Panc1 (cell line): ENCODE measurements around the gene RIMBP2. TPM values are rescaled to one million over a fixed set of nuclear protein-coding genes. Genes with fewer than 3 reads are reported as not detected.

Experiments
- ATAC-seq: fragments of 200-7000 bp; cut with Tn5 transposase; 2 replicates; pipeline ENCODE4 v1.9.1; 2020; ENCODE audit warnings: mild to moderate bottlenecking, moderate library complexity
- BruUV-seq: library from RNA; stranded (reverse); fragments of 400-500 nt; replicated peaks from 2 replicates; lab custom pipeline; 2021; lab: Mats Ljungman, UMichigan
- CTCF ChIA-PET: fragments of 300-600 bp; sonication (Branson Sonifier 250); formaldehyde crosslinking; loops from one replicate; lab custom pipeline; 2022; ENCODE audit warnings: antibody characterized with exemption; lab: Charles Lee
- POLR2A ChIA-PET: fragments of 300-600 bp; sonication (Branson Sonifier 250); formaldehyde crosslinking; loops from one replicate; lab custom pipeline; 2022; ENCODE audit warnings: antibody characterized with exemption; lab: Charles Lee
- DNase-seq: peaks from one replicate; pipeline ENCODE4 v3.0.0-alpha.2; 2010; ENCODE audit warnings: low read depth, low spot score
- H3K27ac ChIP-seq: 2 replicates; pipeline ENCODE4 v1.5.1; 2011; ENCODE audit warnings: mild to moderate bottlenecking, low read length, inconsistent platforms
- H3K27me3 ChIP-seq: fragments of 200-500 bp; sonication (Bioruptor generic); 2 replicates; pipeline ENCODE4 v1.6.0; 2014; ENCODE audit warnings: low read length, inconsistent platforms; ENCODE audit not compliant: control insufficient read depth, insufficient read depth
- H3K36me3 ChIP-seq: fragments of 200-500 bp; sonication (Bioruptor generic); 2 replicates; pipeline ENCODE4 v1.5.1; 2014; ENCODE audit warnings: inconsistent platforms, mild to moderate bottlenecking, low read length, moderate library complexity; ENCODE audit not compliant: control insufficient read depth, insufficient read depth
- H3K4me1 ChIP-seq: 2 replicates; pipeline ENCODE4 v1.5.1; 2011; ENCODE audit warnings: inconsistent platforms, mild to moderate bottlenecking, low read length, moderate library complexity; ENCODE audit not compliant: control insufficient read depth, insufficient read depth
- H3K4me3 ChIP-seq, 2 experiments: 2 replicates each; pipeline ENCODE4 v1.5.1; 2011 to 2012; ENCODE audit warnings: low read depth in 2 of 2, low read length in 2 of 2, mild to moderate bottlenecking in 2 of 2, inconsistent platforms in 1 of 2, moderate library complexity in 1 of 2
- H3K9me3 ChIP-seq: fragments of 200-500 bp; sonication (Bioruptor generic); 2 replicates; pipeline ENCODE4 v1.5.1; 2014; ENCODE audit warnings: low read depth, mild to moderate bottlenecking, inconsistent platforms, low read length, moderate library complexity; ENCODE audit not compliant: control insufficient read depth, insufficient read depth
- POLR2AphosphoS5 ChIP-seq: IDR thresholded peaks from 2 replicates; pipeline ENCODE4 v1.6.1; 2012; ENCODE audit warnings: mild to moderate bottlenecking, low read depth, low read length, moderate library complexity
- SIN3A ChIP-seq: IDR thresholded peaks from 2 replicates; pipeline ENCODE4 v1.6.1; 2012; ENCODE audit warnings: low read depth, mild to moderate bottlenecking, low read length, moderate library complexity, borderline replicate concordance; ENCODE audit not compliant: insufficient read depth
- TCF7L2 ChIP-seq: IDR thresholded peaks from 2 replicates; pipeline ENCODE4 v1.6.1; 2011; ENCODE audit warnings: mild to moderate bottlenecking, low read depth, low read length, inconsistent platforms
- in situ Hi-C: cut with HindIII; loops from 2 replicates; pipeline ENCODE4 v1.10.0; 2016; ENCODE audit warnings: low sequenced_read_pairs, low pct_unique_long_range_greater_than_20kb
- intact Hi-C: fragments of 100-400 bp; cut with micrococcal nuclease; formaldehyde crosslinking; loops from one replicate; pipeline ENCODE4 v1.10.0; 2022; ENCODE audit not compliant: unreplicated experiment
- total RNA-seq: library from RNA; stranded (reverse); gene quantifications from one replicate; pipeline ENCODE4 v1.2.1, GENCODE V29; 2021; ENCODE audit not compliant: unreplicated experiment
- TF ChIP-seq, protein P1 (sequence below), 2 experiments: IDR thresholded peaks; 2 replicates each; pipeline ENCODE4 v1.6.1; 2011 to 2012; ENCODE audit warnings: low read depth in 2 of 2, control low read depth in 1 of 2, low read length in 1 of 2, mild to moderate bottlenecking in 1 of 2, moderate library complexity in 1 of 2; ENCODE audit not compliant: insufficient read depth in 1 of 2
- TF ChIP-seq, protein P2 (sequence below): fragments of 450-650 bp; IDR thresholded peaks from 2 replicates; pipeline ENCODE4 v1.5.1; 2017; ENCODE audit warnings: mild to moderate bottlenecking

RIMBP2 gene
- total RNA-seq, 1 experiment from 2014 or later, result not detected

DNA sequence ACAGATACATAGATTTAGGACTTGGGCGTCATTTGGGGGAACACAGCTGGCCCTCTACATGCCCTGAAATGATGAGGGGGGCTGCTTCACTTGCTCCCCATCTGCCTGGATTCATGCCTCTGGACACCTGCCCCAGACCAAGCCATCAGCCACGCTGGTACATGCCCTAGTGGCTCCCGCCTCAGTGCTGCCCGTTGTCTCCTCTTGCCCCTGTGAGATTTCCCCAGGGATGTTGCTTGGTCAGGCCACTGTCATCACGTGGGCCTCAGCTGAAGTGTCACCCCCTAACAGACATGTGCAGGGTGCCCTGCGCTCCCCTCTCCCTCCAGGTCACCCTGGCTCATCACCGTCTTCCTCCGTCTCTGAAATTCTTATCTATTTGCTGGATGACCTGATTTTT, 220.9 kb downstream of the RIMBP2 start:
- H3K4me3 ChIP-seq, result no peak overlapping the region
- ChIA-PET POLR2A (no interaction called here), CTCF (no interaction called here)
- intact Hi-C loops, result no loop called here
- H3K4me1 ChIP-seq, result no peaks in the 10 kb centered on the region
- in situ Hi-C loops, result no loop called here
- no TSS peak for BruUV-seq
- H3K27ac ChIP-seq, result no peak overlapping the region
- no peaks in the 10 kb centered on the region for H3K36me3 ChIP-seq
- DNase-seq, result no peak
- no peaks in the 10 kb centered on the region for H3K9me3 ChIP-seq
- TF ChIP-seq, protein P1, sequence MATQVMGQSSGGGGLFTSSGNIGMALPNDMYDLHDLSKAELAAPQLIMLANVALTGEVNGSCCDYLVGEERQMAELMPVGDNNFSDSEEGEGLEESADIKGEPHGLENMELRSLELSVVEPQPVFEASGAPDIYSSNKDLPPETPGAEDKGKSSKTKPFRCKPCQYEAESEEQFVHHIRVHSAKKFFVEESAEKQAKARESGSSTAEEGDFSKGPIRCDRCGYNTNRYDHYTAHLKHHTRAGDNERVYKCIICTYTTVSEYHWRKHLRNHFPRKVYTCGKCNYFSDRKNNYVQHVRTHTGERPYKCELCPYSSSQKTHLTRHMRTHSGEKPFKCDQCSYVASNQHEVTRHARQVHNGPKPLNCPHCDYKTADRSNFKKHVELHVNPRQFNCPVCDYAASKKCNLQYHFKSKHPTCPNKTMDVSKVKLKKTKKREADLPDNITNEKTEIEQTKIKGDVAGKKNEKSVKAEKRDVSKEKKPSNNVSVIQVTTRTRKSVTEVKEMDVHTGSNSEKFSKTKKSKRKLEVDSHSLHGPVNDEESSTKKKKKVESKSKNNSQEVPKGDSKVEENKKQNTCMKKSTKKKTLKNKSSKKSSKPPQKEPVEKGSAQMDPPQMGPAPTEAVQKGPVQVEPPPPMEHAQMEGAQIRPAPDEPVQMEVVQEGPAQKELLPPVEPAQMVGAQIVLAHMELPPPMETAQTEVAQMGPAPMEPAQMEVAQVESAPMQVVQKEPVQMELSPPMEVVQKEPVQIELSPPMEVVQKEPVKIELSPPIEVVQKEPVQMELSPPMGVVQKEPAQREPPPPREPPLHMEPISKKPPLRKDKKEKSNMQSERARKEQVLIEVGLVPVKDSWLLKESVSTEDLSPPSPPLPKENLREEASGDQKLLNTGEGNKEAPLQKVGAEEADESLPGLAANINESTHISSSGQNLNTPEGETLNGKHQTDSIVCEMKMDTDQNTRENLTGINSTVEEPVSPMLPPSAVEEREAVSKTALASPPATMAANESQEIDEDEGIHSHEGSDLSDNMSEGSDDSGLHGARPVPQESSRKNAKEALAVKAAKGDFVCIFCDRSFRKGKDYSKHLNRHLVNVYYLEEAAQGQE (IDR thresholded peaks at IDR 0.05; ENCODE audit: insufficient read depth in 1 of 2, low read depth in 2 of 2, low read length in 1 of 2), result no peak
- TF ChIP-seq, protein P2, sequence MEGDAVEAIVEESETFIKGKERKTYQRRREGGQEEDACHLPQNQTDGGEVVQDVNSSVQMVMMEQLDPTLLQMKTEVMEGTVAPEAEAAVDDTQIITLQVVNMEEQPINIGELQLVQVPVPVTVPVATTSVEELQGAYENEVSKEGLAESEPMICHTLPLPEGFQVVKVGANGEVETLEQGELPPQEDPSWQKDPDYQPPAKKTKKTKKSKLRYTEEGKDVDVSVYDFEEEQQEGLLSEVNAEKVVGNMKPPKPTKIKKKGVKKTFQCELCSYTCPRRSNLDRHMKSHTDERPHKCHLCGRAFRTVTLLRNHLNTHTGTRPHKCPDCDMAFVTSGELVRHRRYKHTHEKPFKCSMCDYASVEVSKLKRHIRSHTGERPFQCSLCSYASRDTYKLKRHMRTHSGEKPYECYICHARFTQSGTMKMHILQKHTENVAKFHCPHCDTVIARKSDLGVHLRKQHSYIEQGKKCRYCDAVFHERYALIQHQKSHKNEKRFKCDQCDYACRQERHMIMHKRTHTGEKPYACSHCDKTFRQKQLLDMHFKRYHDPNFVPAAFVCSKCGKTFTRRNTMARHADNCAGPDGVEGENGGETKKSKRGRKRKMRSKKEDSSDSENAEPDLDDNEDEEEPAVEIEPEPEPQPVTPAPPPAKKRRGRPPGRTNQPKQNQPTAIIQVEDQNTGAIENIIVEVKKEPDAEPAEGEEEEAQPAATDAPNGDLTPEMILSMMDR, result no peak
- no peak for TF ChIP-seq POLR2AphosphoS5
- no peak for TF ChIP-seq TCF7L2
- TF ChIP-seq SIN3A, result no peak
- no peaks in the 10 kb centered on the region; the same call in none of the 2 replicates for H3K27me3 ChIP-seq
- no peak for ATAC-seq

DNA sequence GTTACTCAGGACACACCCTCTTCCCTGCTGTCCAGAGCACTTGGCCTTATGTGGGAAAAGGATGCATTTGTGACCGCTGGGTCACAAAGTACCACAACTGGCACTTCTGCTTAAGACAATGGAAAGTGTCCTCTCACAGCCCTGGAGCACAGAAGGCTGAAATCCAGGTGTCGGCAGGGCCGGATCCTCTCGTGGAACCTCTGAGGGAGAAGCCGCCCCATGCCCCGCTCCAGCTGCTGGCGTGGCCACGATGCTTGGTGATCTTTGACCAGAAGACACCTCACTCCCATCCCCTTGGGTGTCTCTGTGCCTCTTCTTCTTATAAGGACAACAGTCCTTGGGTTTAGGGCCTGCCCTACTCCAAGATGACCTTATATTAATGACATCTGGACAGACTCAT, 221.4 kb downstream of the RIMBP2 start:
- TF ChIP-seq, protein P2, result no peak
- no peak for TF ChIP-seq TCF7L2
- no peak for TF ChIP-seq POLR2AphosphoS5
- TF ChIP-seq, protein P1 (IDR thresholded peaks at IDR 0.05; ENCODE audit: insufficient read depth in 1 of 2, low read depth in 2 of 2, low read length in 1 of 2), result no peak
- no peak for TF ChIP-seq SIN3A
- no peak for DNase-seq
- no peaks in the 10 kb centered on the region for H3K9me3 ChIP-seq
- intact Hi-C loops, result no loop called here
- POLR2A ChIA-PET, result no interaction called here
- ATAC-seq, result no peak
- BruUV-seq, result no TSS peak
- H3K27me3 ChIP-seq, result no peaks in the 10 kb centered on the region; the same call in none of the 2 replicates
- no peaks in the 10 kb centered on the region for H3K36me3 ChIP-seq
- no peak overlapping the region for H3K4me3 ChIP-seq
- in situ Hi-C loops, result no loop called here
- no peak overlapping the region for H3K27ac ChIP-seq
- CTCF ChIA-PET, result no interaction called here
- H3K4me1 ChIP-seq, result no peaks in the 10 kb centered on the region
